GM21367 (cell line): ENCODE results near the gene STX8.
"Not testable (repeated sequence)": the region's sequence is repeated elsewhere in the genome, so short reads cannot be mapped to it uniquely, and the experiment has no call there.

Source experiments
- ATAC-seq: cut with Tn5 transposase; IDR thresholded peaks from one replicate; pipeline ENCODE4 v1.9.1; 2021; ENCODE audit not compliant: unreplicated experiment

Gene STX8

DNA sequence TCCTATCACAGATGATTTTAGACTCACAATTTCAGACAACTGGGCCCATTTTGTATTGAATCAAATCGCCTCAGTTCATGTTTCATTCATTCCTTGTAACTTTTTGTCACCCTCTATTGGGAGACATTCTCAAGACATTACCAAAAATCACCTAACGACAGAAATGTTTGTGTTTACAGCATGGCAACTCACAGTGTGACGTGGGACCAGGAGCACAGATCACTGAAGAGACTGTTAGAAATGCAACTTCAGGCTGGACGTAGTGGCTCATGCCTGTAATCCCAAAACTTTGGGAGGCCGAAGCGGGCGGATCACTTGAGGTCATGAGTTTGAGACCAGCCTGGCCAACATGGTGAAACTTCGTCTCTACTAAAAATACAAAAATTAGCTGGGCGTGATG, 304.7 kb downstream of the STX8 start:
- no peak for ATAC-seq

DNA sequence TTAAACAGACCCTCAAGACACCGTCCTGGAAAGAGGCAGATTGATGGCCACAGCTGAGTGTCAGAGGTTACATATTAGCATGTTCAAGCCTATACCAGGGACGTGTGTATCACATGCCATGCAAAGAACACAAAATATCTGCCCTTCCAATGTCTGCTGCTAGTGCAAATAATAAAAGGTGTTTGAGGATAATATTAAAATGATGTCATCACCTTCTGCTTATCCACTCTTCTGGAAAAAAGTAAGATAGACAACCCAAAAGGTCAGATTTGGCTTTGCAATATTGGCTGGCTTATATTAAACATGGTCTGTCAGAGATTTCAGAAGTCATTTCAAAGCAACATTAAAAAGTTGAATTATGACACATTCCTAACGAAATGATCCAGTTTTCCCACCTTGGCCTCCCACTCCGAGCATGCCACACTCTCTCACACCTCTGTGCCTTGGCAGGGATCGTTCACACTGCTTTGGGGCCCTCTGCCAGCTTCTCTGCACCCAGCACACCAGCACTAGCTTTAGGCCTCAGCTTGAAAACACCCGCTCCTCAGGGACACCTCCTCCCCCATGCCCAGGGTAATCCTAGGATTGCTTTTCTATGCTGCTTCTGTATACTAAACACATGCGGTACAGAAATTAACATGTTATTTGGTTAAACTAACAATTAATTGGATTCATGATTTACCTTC, 306.1 kb downstream of the STX8 start:
- no peak for ATAC-seq

- no peak for ATAC-seq
Observed at GRCh38 chr17:9268546-9268945, 307.1 kb downstream of the STX8 start.

DNA sequence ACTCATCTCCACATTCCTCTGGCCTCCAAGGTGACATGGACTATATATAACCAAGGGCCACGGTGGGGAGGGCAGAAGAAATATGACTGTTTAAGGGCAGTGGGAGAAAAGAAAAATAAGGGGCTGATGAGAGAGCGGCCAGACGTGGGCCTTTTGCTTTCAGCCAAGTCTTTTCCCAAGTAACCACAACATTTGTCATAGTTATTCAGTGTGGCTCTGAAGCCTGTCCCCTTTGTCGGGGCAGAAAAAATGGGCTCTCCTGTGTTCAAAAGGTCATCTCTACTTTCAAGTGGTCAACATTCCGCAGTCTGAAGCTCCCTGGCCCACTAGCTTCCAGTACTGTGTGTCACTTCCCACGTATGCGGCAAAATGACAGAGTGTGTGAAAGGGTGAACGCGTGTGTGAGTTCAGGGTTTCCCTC, 308.9 kb downstream of the STX8 start:
- no peak for ATAC-seq

GRCh38 chr17:9266031-9266680, 309.5 kb downstream of the STX8 start:
- ATAC-seq: no peak

DNA sequence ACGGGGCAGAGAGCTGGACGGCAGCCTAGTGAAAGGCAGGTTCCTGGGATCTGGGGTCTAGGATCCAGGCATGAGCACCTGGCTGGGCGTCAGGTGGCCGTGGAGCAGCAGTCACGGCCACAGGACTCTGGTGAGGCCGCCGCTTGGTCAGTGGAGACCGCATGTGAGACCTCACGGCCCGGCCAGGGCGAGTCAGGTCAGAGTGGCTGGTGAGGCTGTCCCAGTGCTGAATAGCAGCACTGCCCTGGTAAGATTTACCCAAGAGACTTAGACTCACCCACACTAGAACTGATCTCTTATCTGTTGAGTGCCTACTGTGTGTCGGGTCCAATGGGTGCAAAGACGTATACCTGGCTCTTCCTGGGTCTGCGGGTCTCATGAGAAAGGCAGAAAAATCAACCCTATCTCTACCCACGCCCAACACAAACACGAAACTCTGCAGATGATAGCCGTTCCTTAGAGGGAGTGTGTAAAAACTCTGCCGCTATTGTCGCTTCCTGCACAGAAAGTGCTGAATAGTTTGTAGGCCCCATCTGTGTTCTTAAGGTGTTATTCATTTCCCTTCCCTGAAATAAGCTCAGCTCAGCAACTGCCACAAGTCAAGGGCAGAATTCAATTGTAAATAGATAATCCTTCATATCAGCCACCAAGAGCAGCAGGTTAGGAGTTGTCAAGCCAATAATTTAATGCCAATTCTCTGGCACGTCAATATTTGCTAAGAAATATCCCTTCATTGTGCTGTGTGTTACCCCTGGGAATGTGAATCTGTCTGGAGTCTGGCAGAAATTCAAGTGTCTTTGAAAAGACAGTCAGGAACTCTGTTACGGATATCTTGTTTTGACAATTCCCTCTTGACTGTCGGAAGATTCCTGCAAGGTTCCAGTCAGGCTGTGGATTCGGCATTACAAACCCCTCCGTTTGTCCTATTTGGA, 314.3 kb downstream of the STX8 start:
- ATAC-seq: no peak

DNA sequence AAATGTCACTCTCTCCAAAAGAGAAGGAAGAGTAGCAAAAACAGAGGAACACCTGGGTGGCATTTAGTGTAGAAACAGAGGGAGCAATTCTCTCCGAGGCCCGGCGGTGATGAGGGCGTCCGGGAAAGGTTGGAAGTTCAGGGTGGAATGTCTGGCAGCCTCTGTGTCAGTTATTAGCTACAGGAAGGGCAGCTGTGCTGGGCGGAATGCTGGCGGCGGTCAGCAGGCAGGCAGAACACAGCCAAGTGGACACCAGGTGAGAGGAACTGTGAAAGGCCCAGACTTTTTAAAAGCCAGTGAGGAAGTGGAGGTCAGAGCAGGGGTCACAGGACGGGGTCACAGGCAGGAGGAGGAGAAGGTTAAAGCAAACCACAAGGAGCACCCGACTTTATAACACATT, 316.2 kb downstream of the STX8 start:
- ATAC-seq: no peak

DNA sequence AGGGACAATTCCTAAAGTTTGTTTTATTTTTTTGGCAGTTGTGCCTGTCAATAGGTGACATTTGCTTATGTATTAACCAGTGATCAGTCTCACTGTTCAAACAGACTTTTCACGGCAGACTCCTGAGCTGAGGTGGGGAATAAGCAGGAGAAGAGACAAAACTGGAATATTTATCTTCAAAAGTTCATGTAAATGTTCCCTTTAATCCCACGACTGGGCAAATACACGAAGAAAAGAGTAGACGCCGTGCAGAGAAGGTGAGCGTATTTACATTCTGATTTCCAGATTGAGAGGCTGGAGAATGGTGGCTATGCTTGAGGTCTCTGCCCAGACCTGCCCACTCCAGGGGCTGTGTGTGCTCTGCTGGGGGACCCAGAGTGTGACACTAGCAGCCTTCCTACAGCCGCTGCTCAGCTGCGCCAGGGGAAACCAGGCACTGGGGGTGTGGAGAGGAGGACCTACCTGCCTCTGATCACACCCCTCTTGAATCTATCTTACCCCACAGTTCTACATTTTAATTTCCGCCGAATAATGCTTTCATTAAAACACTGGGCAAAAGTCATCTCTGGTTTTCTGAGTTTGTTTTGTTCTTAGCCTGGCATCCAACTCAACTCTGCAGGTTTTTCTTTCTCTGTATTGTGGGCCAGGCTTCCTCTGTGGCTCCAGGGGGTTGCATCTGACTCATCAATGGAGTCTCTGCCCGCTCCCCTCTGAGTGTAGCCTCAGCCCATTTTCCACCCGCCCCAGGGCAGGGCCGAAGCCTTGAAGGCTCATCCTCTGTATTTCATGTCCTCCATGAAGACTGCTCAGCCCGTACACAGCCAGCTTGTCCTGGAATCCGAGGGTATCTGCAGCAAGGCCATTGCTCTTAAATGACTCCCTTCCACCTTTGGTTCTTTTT, 317.3 kb downstream of the STX8 start:
- no peak for ATAC-seq

- not testable (repeated sequence) for ATAC-seq
Observed at GRCh38 chr17:9257630-9257965, 318.0 kb downstream of the STX8 start.

DNA sequence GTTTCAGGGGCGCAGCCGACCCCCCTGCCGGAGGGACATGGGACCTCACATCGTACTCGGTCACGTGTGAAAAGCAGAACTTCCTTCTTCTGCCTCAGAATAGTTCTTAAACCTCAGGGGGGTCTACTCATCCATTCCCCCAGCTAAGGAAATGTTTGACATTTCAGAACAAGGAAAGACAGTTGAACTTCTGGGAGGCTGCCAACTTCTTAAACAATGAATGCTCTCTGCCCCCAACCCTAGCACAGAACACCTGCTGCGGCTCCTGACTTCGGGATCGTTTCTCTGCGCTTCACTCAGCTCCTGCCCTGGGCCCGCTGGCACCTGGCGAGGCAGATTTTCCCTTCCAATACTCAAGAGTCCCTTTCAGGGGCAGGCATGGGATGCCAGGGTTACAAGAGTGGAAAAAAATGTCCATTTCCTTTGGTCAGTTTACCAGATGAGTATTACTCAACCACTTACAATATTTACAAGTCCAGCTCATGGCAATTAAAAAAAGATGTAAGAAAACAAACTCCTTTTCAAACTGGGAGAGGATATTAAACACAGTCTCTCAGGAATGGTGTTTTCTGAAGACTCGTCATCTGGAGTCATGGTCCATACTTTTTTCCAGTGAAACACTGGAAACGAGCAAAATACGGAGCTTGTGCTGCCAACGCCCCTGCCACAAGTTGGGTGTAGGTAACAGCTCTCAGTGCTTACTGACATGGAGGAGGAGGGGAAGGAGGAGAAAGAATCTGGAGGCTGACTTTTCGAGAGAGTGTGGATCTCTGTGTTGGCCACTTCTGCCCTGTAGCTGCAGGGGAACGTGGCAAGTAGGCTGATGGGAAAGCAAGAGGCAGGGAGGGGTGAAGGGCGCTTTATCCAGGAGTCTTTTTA, 318.6 kb downstream of the STX8 start:
- ATAC-seq: no peak

DNA sequence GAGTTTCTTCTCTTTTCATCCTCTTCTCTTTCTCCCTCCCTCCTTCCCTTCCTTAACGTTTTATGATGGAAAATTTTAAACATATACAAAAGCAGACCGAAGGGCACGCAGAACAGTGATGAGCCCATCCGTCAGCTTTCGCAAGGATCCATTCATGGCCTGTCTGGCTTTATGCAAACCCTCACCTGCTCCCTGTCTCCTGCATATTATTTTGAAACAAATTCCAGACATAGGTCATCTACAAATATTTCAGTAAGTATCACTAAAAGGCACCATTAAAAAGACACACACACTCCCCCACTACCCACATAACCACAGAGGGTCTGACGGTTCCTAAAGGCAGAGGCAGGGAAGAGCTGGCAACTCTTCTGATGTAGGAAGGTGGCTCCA, 319.3 kb downstream of the STX8 start:
- ATAC-seq: no peak

GRCh38 chr17:9255833-9256232, 319.8 kb downstream of the STX8 start:
- ATAC-seq: no peak

GRCh38 chr17:9254841-9255240, 320.8 kb downstream of the STX8 start:
- no peak for ATAC-seq

- ATAC-seq: no peak
Observed at GRCh38 chr17:9253308-9253707, 322.3 kb downstream of the STX8 start.

DNA sequence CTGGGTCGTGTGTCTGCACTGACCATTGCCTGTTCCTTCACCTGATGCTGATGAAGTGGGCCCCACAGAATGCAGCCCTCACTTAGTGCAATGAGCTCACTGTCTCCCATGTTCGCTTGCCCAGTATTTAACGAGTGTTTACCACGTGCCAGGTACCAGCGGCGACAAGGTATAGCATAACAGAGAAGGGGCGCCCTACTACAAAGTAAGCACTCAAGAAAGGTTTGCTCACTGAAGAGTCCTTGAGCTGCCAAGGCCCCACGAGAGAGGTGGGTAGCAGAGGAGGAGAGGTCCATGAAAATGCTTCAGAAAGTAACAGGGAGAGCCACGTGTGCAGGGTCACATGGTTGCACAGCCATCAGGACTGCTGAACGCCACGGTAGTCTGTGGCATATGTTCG, 324.3 kb downstream of the STX8 start:
- no peak for ATAC-seq

DNA sequence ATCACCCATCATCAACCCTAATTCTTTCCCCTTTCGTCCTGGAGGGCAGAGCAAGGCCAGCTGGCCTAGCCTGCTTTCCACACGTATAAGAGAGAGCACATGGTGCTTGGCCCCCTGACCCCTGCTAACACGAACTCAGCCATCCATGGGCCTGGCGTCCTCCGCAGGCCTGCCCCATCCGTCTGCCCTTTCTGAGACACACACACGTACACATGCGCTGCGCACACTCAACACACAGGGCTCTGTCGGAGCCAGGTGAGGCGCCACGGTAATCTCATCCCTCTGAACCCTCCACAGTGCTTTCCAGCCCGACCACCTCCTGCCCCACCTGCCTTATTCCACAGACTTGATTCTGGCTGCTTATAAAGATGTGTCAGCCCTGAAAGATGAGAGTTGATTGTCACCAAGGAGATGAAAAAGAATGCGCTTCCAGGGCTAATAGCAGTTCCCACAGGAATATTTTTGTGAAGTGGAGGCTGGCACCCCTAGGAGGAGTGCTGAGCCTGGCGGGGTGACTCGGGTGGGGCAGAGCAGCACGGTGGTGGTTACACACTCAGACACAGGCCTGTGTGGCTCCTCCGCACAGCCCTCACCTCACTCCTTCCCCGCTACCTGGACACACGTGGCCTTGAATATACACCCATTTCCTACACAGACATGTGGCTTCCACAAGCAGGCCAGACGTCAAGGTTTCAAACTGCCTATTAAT, 326.2 kb downstream of the STX8 start:
- ATAC-seq: no peak

DNA sequence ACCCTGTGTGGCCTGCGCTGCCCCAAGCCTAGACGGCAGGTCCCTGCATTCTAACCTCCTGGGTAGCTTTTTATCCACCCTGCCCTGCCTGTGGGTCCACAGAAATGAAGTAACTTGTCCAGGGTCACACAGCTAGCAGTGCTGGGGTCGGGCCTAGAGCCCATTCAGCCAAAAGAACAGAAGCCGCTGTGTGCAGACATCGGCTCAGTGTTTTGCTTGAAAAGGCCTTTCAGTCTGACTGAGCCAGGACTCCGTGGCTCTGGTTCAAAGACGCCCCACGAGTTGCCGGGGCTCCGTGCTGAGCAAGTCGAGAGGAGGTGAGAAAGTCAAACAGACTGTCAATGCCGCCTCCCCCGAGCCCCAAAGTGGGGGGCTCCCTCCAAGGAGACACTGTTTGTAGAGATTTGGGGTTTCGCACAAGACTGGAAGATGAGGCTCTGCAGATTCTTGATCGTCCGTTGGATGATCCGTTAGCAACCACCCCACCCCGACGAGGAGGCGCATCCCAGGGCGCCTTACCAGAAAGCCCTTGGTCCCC, 328.1 kb downstream of the STX8 start:
- no peak for ATAC-seq

DNA sequence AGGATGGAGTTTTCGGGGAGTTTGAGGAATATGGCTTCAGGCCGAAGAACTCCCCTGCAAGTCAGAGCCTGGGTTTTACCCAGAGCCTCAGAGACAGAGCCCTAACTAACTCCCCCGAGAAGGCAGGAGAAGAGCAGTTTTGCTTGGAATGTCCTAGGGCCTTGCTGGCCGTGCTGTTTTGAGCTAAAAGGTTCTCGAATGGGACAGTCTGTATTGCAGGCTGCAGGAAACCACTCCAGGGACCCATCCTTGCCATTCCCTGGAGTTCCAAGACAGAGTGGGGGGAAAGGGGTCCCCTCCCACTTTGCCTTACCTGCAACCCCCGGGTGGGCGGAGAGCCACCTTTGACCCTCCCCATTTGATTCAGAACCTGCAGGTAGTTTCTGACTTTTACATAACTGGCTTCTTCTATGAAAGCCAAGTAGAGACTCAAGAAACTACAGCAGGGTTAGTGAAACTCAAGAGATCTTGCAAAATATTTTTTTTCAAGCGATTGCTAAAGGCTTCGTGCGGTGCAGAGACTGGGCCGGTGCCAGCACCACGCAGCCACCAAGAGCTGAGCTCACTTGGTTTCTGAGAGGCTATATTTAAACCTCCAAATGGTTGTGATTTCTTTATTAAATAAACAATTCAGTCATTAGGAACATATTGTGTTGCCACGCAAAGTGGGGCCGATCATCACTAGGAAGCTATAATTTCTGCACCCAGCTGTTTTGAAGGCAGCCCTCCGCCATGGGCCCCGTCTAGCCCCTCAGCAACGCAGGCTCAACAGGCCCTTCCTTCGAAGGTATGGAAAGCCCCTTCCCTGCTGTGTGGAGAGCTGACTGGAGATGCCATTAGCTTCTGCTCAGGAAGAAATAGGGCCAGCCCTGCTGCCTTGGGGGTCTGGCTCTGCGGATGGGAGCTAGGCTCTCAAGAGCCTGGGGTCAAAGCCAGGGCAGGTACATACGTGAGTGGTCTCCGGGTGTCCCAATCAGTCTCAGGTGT, 331.3 kb downstream of the STX8 start:
- ATAC-seq: no peak
